Measurements from ENCODE around the gene NOP16. TPM values are rescaled to one million over a fixed set of nuclear protein-coding genes. Genes with fewer than 3 reads are reported as not detected.
A peak's percentile ranks its signal among the peaks of the same experiment; 100 is the strongest.
"Not testable (repeated sequence)": the region's sequence is repeated elsewhere in the genome, so short reads cannot be mapped to it uniquely, and the experiment has no call there.

NOP16 gene
- polyA plus RNA-seq, 2 of the 4 experiments (the other 2 are of a cell fraction): 90.7 to 127 TPM

DNA sequence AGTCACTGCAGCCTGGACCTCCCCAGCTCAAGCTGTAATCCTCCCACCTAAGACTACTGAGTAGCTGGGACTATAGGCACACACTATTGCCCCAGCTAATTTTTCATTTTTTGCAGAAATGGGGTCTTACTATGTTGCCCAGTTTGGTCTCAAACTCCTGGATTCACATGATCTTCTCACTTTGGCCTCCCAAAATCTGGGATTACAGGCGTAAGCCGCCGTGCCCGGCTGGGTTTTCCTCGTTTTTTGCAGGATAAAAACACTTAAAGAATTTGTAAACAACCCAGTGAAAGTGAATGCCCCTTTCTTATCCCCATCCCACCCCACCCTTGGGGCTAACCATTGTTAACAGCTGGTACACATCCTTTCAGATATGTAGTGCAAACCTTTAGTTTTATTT, 20.2 kb upstream of the NOP16 start:
- WGBS (ENCODE audit: missing lambda C conversion rate): 89% methylated on average over 5 of the region's 5 CpGs
- TF ChIP-seq CHD4 (IDR thresholded peaks at IDR 0.05; ENCODE audit: borderline replicate concordance): no peak
- no peak for TF ChIP-seq ZSCAN20 (CRISPR knock-in tag; IDR thresholded peaks at IDR 0.05)
- TF ChIP-seq, protein P1, sequence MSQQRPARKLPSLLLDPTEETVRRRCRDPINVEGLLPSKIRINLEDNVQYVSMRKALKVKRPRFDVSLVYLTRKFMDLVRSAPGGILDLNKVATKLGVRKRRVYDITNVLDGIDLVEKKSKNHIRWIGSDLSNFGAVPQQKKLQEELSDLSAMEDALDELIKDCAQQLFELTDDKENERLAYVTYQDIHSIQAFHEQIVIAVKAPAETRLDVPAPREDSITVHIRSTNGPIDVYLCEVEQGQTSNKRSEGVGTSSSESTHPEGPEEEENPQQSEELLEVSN (IDR thresholded peaks at IDR 0.05; ENCODE audit: borderline replicate concordance, low read depth): no peak
- TF ChIP-seq HOXB5 (CRISPR knock-in tag; IDR thresholded peaks at IDR 0.05): no peak
- TF ChIP-seq POLR2AphosphoS2 (conservative IDR thresholded peaks at IDR 0.05; ENCODE audit: low read length): no peak
- TF ChIP-seq SMC3 (IDR thresholded peaks at IDR 0.05): no peak
- TF ChIP-seq ZC3H11A (IDR thresholded peaks at IDR 0.05): no peak
- TF ChIP-seq EHMT2 (IDR thresholded peaks at IDR 0.05; ENCODE audit: low read depth): no peak
- TF ChIP-seq ZNF302 (CRISPR knock-in tag; IDR thresholded peaks at IDR 0.05): no peak
- Histone ChIP-seq H3K27ac (no peak overlapping the region), H3K4me1 (peaks cover 10% of the 10 kb centered on the region; the same call in 1 of the 3 replicates), H3K4me3 (no peak overlapping the region), H3K4me2 (no peak overlapping the region), H3K9me3 (no peaks in the 10 kb centered on the region)
- ATAC-seq: no peak
- CTCF ChIA-PET: interaction anchor here (0.8 to 5.7 kb wide), 4 partner anchors 9 to 438 kb away, joined by 3 to 49 read pairs (median 10); partner anchors contain the start of gene CLTB
- no peak for DNase-seq (ENCODE audit: low read depth in 1 of 2, low spot score in 1 of 2)
- no peak for FAIRE-seq
- POLR2A ChIA-PET: no interaction called here

DNA sequence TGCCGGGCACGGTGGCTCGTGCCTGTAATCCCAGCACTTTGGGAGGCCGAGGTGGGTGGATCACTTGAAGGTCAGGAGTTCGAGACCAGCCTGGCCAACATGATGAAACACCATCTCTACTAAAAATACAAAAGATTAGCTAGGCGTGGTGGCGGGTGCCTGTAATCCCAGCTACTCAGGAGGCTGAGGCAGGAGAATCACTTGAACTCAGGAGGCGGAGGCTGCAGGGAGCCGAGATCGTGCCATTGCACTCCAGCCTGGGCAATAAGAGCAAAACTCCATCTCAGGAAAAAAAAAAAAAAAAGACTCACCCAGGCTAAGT, 19.8 kb upstream of the NOP16 start:
- H3K27ac ChIP-seq; ATAC-seq; H3K9me3 ChIP-seq; H3K4me3 ChIP-seq; H3K4me2 ChIP-seq; POLR2A ChIA-PET; FAIRE-seq; DNase-seq (ENCODE audit: low read depth in 1 of 2, low spot score in 1 of 2): not testable (repeated sequence)
- H3K4me1 ChIP-seq: peaks cover 10% of the 10 kb centered on the region; the same call in 1 of the 3 replicates
- CTCF ChIA-PET: interaction anchor here (0.7 to 5.7 kb wide), 5 partner anchors 9 to 438 kb away, joined by 3 to 49 read pairs (median 11); partner anchors contain the start of genes CLTB and FAF2
- WGBS (ENCODE audit: missing lambda C conversion rate): 90% methylated on average over 10 of the region's 10 CpGs

DNA sequence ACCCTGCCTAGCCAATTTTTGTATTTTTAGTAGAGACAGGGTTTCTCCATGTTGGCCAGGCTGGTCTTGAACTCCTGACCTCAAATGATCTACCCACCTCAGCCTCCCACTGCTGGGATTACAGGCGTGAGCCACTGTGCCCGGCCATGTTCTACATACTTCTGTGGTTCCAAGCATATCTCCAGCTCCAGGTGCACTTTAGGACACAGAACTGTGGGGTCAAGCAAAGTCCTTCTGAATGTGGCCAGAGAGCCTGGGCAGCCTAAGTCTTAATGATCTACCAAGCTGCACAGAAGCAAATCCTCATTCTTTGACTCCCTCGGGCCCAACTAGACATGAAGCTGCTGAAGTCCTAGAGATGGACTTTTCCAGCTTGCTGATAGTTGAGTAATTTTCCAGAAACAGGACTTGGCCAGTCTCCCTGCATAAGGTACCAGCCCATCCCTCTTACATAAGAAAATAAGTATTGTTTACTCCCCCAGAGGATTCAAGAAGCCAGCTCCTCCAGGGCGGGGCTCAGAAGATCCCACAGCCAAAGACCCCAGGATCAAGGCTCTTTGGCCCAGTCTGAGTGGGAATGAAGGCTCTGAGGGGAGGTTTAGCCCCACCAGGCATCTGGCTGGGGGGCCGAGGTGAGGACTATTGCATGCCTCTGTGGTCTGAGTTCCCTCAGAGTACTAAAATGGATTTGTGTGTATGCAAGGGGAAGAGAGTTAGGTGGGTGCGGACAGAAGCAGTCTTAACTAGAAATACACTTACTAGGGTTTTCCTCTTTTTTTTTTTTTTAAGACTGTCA, 19.3 kb upstream of the NOP16 start:
- FAIRE-seq (no peak), DNase-seq (ENCODE audit: low read depth in 1 of 2, low spot score in 1 of 2) (no peak), ATAC-seq (no peak)
- Histone ChIP-seq H3K4me1 (peaks cover 10% of the 10 kb centered on the region; the same call in 1 of the 3 replicates), H3K27ac (no peak overlapping the region), H3K4me2 (no peak overlapping the region), H3K9me3 (no peaks in the 10 kb centered on the region), H3K4me3 (no peak overlapping the region)
- ChIA-PET CTCF (interaction anchor here (0.7 to 5.7 kb wide), 8 partner anchors 10 to 1855 kb away, joined by 3 to 49 read pairs (median 4); partner anchors contain the start of genes CLTB and FAF2), POLR2A (interaction anchor here (1.9 kb wide), 1 partner anchor 18 kb away, joined by 5 read pairs; no protein-coding TSS in a partner anchor)
- TF ChIP-seq CBX2 (IDR thresholded peaks at IDR 0.05; ENCODE audit: borderline replicate concordance, low read depth) (no peak), MAFK (IDR thresholded peaks at IDR 0.05; ENCODE audit: partially characterized antibody) (no peak), NPAS2 (CRISPR knock-in tag; IDR thresholded peaks at IDR 0.05; ENCODE audit: borderline replicate concordance) (no peak), HEYL (CRISPR knock-in tag; IDR thresholded peaks at IDR 0.05) (no peak)
- TF ChIP-seq, protein P2, sequence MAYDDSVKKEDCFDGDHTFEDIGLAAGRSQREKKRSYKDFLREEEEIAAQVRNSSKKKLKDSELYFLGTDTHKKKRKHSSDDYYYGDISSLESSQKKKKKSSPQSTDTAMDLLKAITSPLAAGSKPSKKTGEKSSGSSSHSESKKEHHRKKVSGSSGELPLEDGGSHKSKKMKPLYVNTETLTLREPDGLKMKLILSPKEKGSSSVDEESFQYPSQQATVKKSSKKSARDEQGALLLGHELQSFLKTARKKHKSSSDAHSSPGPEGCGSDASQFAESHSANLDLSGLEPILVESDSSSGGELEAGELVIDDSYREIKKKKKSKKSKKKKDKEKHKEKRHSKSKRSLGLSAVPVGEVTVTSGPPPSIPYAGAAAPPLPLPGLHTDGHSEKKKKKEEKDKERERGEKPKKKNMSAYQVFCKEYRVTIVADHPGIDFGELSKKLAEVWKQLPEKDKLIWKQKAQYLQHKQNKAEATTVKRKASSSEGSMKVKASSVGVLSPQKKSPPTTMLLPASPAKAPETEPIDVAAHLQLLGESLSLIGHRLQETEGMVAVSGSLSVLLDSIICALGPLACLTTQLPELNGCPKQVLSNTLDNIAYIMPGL (CRISPR knock-in tag; IDR thresholded peaks at IDR 0.05; ENCODE audit: borderline replicate concordance): no peak
- WGBS (ENCODE audit: missing lambda C conversion rate): 88% methylated on average over 6 of the region's 6 CpGs

DNA sequence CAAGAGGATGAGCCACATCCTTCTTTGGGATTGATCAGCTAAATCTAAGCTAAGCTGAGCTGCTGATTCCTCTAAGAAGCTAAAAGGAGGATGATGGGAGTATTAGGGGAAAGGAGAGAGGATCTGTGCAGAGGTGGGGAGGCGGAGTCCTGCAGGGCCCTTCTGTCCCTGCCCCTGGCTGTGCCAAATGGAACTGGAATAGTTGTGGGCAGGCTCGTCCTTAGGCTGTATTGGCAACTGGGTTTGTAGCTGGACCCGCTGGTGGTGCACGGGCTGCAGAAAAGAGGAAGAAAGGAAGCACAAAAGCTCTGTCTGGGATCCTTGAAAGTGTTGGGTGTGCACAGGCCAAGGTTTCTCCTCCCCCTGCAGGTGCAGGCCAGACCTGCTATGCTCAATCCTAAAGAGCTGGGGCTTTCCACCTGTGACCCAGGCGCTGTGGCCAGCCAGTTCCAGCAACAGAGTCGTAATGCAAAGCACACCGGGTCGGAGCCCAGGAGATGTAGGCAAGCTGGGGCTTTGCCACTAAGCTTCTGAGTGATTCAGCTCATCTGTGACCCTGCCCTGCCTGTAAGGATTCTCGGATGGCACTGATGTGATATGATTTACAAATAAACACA, 18.1 kb upstream of the NOP16 start:
- TF ChIP-seq MAFK (IDR thresholded peaks at IDR 0.05; ENCODE audit: partially characterized antibody) (no peak), FOSL2 (IDR thresholded peaks at IDR 0.05) (no peak), FOSL2 (CRISPR knock-in tag; IDR thresholded peaks at IDR 0.05) (no peak), NPAS2 (CRISPR knock-in tag; IDR thresholded peaks at IDR 0.05; ENCODE audit: borderline replicate concordance) (no peak), NFE2L2 (conservative IDR thresholded peaks at IDR 0.05; ENCODE audit: low read length) (no peak), ESRRA (IDR thresholded peaks at IDR 0.05; ENCODE audit: borderline replicate concordance, low read length) (no peak), GATA3 (IDR thresholded peaks at IDR 0.05; ENCODE audit: borderline replicate concordance) (no peak), PHF8 (IDR thresholded peaks at IDR 0.05; ENCODE audit: borderline replicate concordance, low read depth) (no peak), HDAC2 (IDR thresholded peaks at IDR 0.05) (no peak)
- TF ChIP-seq, protein P3, sequence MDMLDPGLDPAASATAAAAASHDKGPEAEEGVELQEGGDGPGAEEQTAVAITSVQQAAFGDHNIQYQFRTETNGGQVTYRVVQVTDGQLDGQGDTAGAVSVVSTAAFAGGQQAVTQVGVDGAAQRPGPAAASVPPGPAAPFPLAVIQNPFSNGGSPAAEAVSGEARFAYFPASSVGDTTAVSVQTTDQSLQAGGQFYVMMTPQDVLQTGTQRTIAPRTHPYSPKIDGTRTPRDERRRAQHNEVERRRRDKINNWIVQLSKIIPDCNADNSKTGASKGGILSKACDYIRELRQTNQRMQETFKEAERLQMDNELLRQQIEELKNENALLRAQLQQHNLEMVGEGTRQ (IDR thresholded peaks at IDR 0.05): no peak
- H3K27ac ChIP-seq: no peak overlapping the region
- H3K4me1 ChIP-seq: peaks cover 10% of the 10 kb centered on the region; the same call in 1 of the 3 replicates
- WGBS (ENCODE audit: missing lambda C conversion rate): 86% methylated on average over 9 of the region's 9 CpGs
- ATAC-seq: peak; percentile 22 to 26; a peak in 4 of 6 replicates
- ChIA-PET CTCF (interaction anchor here (0.6 to 5.7 kb wide), 11 partner anchors 10 to 464 kb away, joined by 3 to 49 read pairs (median 4); partner anchors contain the start of genes CLTB, FAF2 and TSPAN17), POLR2A (interaction anchor here (1.9 kb wide), 1 partner anchor 17 kb away, joined by 5 read pairs; no protein-coding TSS in a partner anchor)
- H3K9me3 ChIP-seq: no peaks in the 10 kb centered on the region
- FAIRE-seq: no peak
- no peak for DNase-seq (ENCODE audit: low read depth in 1 of 2, low spot score in 1 of 2)
- H3K4me2 ChIP-seq: no peak overlapping the region
- H3K4me3 ChIP-seq: no peak overlapping the region
